HepG2 (cell line): ENCODE results near the gene ETFA. TPM values are rescaled to one million over a fixed set of nuclear protein-coding genes. Genes with fewer than 3 reads are reported as not detected.

Experiments
- ATAC-seq: fragments of 200-7000 bp; cut with Tn5 transposase; 3 replicates; pipeline ENCODE4 v1.9.1; 2020; ENCODE audit warnings: mild to moderate bottlenecking, moderate library complexity
- BruUV-seq: library from RNA; stranded (reverse); fragments of 400-500 nt; replicated peaks from 2 replicates; lab custom pipeline; 2021; lab: Mats Ljungman, UMichigan
- CTCF ChIA-PET: fragments of 300-600 bp; formaldehyde crosslinking; extraction: SDS; loops from one replicate; lab custom pipeline; 2021; ENCODE audit warnings: low total read pairs, inconsistent platforms, low intra/inter-chr PET ratio; lab: Yijun Ruan, JAX
- POLR2A ChIA-PET: fragments of 350-600 bp; sonication (Branson Sonifier 250); formaldehyde crosslinking; loops from one replicate; lab custom pipeline; 2020; ENCODE audit warnings: antibody characterized with exemption, inconsistent platforms; lab: Yijun Ruan, JAX
- DNase-seq: peaks from one replicate; pipeline ENCODE4 v3.0.0-alpha.2; 2015; ENCODE audit warnings: low spot score
- FAIRE-seq: peaks from 3 replicates; lab custom pipeline; 2011; peaks lifted over from hg19 to GRCh38; lab: Jason Lieb, UNC
- H2AFZ ChIP-seq: one replicate; pipeline ENCODE4 v1.6.1; 2011; ENCODE audit warnings: low read length, inconsistent platforms
- H3K27ac ChIP-seq: fragments of 300-600 bp; 3 replicates; pipeline ENCODE4 v1.8.0; 2011; ENCODE audit warnings: mixed run types, mild to moderate bottlenecking, mixed read lengths, low read length, inconsistent platforms; ENCODE audit not compliant: insufficient read depth; ENCODE audit errors: extremely low read length
- H3K27me3 ChIP-seq, 2 experiments: fragments of 200-600 bp in 1 of 2; 2 replicates in 1 of 2; 3 replicates in 1 of 2; pipeline versions ENCODE4 v1.6.0 to v1.8.0; 2011; ENCODE audit warnings: low read length in 2 of 2, mild to moderate bottlenecking in 2 of 2, moderate library complexity in 2 of 2, inconsistent platforms in 1 of 2; ENCODE audit not compliant: insufficient read depth in 2 of 2, control insufficient read depth in 1 of 2
- H3K36me3 ChIP-seq, 2 experiments: fragments of 200-600 bp in 1 of 2; replicated peaks in 1 of 2; 2 replicates in 1 of 2; 3 replicates in 1 of 2; pipeline versions ENCODE4 v1.5.1 to v1.8.0; 2011; ENCODE audit warnings: low read length in 2 of 2, inconsistent platforms in 1 of 2; ENCODE audit not compliant: insufficient read depth in 2 of 2, control insufficient read depth in 1 of 2
- H3K4me1 ChIP-seq: 2 replicates; pipeline ENCODE4 v1.5.1; 2012; ENCODE audit warnings: low read length, inconsistent platforms; ENCODE audit not compliant: insufficient read depth
- H3K4me2 ChIP-seq: 2 replicates; pipeline ENCODE4 v1.6.0; 2011; ENCODE audit warnings: low read depth, low read length, inconsistent platforms
- H3K4me3 ChIP-seq, 3 experiments: fragments of 200-600 bp in 1 of 3; sonication (generic), shearing (Covaris generic) in 1 of 3; replicated peaks in 1 of 3; 2 replicates each; pipeline ENCODE4 v1.5.1; 2011 to 2016; ENCODE audit warnings: low read length in 3 of 3, inconsistent platforms in 2 of 3, low read depth in 2 of 3, mild to moderate bottlenecking in 2 of 3, control low read depth in 1 of 3, mixed read lengths in 1 of 3; ENCODE audit not compliant: insufficient read depth in 1 of 3
- H3K79me2 ChIP-seq: one replicate; pipeline ENCODE4 v1.6.1; 2011; ENCODE audit warnings: low read length, inconsistent platforms; ENCODE audit not compliant: insufficient read depth
- H3K9ac ChIP-seq: 2 replicates; pipeline ENCODE4 v1.6.0; 2011; ENCODE audit warnings: mild to moderate bottlenecking, low read depth, low read length, inconsistent platforms; ENCODE audit not compliant: insufficient read depth
- H3K9me3 ChIP-seq: 2 replicates; pipeline ENCODE4 v1.5.1; 2012; ENCODE audit warnings: mild to moderate bottlenecking, low read length
- H4K20me1 ChIP-seq: 2 replicates; pipeline ENCODE4 v1.6.0; 2011; ENCODE audit warnings: inconsistent platforms, mild to moderate bottlenecking, low read length, moderate library complexity; ENCODE audit not compliant: insufficient read depth
- CEBPG ChIP-seq: IDR thresholded peaks from 2 replicates; pipeline ENCODE4 v1.6.1; 2016
- GPN1 ChIP-seq: sonication (generic); formaldehyde crosslinking; IDR thresholded peaks from 2 replicates; pipeline ENCODE4 v1.5.1; 2020; ENCODE audit warnings: missing genetic modification reagents, borderline replicate concordance
- ZBTB20 ChIP-seq: sonication (generic); formaldehyde crosslinking; IDR thresholded peaks from 2 replicates; pipeline ENCODE4 v1.8.1; 2023; ENCODE audit warnings: missing genetic modification reagents, low read depth, mild to moderate bottlenecking, borderline replicate concordance
- ZIK1 ChIP-seq: sonication (generic); formaldehyde crosslinking; IDR thresholded peaks from 2 replicates; pipeline ENCODE4 v1.5.0; 2020; ENCODE audit warnings: mild to moderate bottlenecking, low read depth, missing genetic modification reagents, borderline replicate concordance
- ZNF207 ChIP-seq: fragments of 450-650 bp; IDR thresholded peaks from 2 replicates; pipeline ENCODE4 v1.6.1; 2016; ENCODE audit warnings: antibody characterized with exemption, borderline replicate concordance
- ZNF256 ChIP-seq: sonication (generic); formaldehyde crosslinking; conservative IDR thresholded peaks from 2 replicates; pipeline ENCODE4 v1.4.0; 2020; ENCODE audit warnings: missing genetic modification reagents
- ZNF878 ChIP-seq: sonication (generic); formaldehyde crosslinking; IDR thresholded peaks from 2 replicates; pipeline ENCODE4 v1.8.1; 2023; ENCODE audit warnings: mild to moderate bottlenecking, missing genetic modification reagents, moderate library complexity
- whole genome bisulfite sequencing: methylation state at CpG from one replicate; pipeline ENCODE4 v1.1.6; 2017; ENCODE audit warnings: low lambda C conversion rate; 5-methylcytosine and 5-hydroxymethylcytosine counted together
- in situ Hi-C: cut with HindIII; loops from 2 replicates; pipeline ENCODE4 v1.10.0; 2017; ENCODE audit warnings: low pct_unique_long_range_greater_than_20kb; ENCODE audit not compliant: extremely low pct_ligation_motif_present
- intact Hi-C: fragments of 100-400 bp; cut with micrococcal nuclease; formaldehyde crosslinking; loops from one replicate; pipeline ENCODE4 v1.10.0; 2022; ENCODE audit not compliant: unreplicated experiment
- polyA plus RNA-seq, 8 experiments: library from polyadenylated mRNA; depleted of rRNA in 3 of 8; stranded (reverse) in 7 of 8; unstranded in 1 of 8; fragments of >200 nt; fragmentation: Illumina TruSeq in 4 of 8; extraction: Trizol in 4 of 8; gene quantifications; 2 replicates each; pipeline versions ENCODE4 v1.2.1 to v1.2.3, GENCODE V29; 2011 to 2016; ENCODE audit warnings: low read depth in 4 of 8, missing spikeins in 1 of 8, mixed read lengths in 1 of 8; ENCODE audit not compliant: insufficient read depth in 1 of 8
- total RNA-seq, 5 experiments: library from RNA; depleted of rRNA; stranded (reverse); fragments of >200 nt; fragmentation: Illumina TruSeq; extraction: Trizol; gene quantifications; 2 replicates each; pipeline ENCODE4 v1.2.3, GENCODE V29; 2016; ENCODE audit warnings: low read depth in 1 of 5
- TF ChIP-seq, protein P1 (sequence below): IDR thresholded peaks from 2 replicates; pipeline ENCODE4 v1.6.1; 2016; ENCODE audit warnings: low read depth, control low read depth
- TF ChIP-seq, protein P2 (sequence below): sonication (generic); formaldehyde crosslinking; IDR thresholded peaks from 2 replicates; pipeline ENCODE4 v1.9.0; 2022; ENCODE audit warnings: low read depth, missing genetic modification reagents

The ETFA gene
- total and polyA plus RNA-seq, 2 of the 13 experiments (the other 11 are each of a cell fraction or from before 2014, with no cell fraction given), result 291 to 396 TPM

DNA sequence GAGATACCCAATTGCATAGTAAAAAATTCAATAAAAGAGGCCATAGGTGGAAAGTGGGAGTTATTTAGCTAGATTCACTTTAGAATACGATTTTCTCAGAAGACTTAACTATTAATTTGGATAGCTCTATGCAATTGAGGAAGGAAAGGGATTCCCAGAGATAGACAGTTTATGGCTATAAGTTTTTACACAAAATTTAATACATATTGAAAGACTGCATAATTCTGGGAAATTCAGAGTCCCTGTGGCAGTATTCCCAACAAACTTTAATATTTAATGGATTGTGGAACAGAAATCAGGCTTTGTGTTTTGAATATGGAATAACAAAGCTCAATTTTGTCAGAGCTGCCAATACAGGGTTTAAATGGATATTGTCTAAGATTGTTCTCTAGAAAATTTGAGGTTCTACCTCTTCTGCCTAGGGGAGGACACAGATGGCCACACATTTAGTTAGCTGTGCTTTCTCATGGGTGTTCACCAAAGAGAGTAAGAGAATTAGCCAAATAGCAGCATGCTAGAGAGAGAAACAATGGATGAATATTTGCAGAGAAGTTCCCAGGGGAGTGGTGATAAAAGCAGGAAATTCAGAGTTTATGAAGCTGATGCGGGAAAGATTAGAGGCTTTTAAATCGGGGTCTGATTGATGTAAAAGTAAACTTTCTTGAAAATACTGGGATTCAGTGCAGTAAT lies 33.8 kb upstream of the ETFA start:
- Histone ChIP-seq H3K9ac (peak overlapping the region; percentile 77), H3K79me2 (no peaks in the 10 kb centered on the region), H3K4me2 (peak overlapping the region; percentile 78), H3K9me3 (no peaks in the 10 kb centered on the region), H2AFZ (no peak overlapping the region), H3K4me3 (peak overlapping the region in 1 of 3 experiments; percentile 72; a peak in 2 of 6 replicates), H3K27ac (peak overlapping the region; percentile 67), H3K4me1 (peaks cover 14% of the 10 kb centered on the region), H3K27me3 (no peaks in the 10 kb centered on the region), H4K20me1 (no peaks in the 10 kb centered on the region), H3K36me3 (peaks cover 6 to 24% of the 10 kb centered on the region in 2 experiments; a peak in 4 of 5 replicates)
- TF ChIP-seq ZBTB20 (CRISPR knock-in tag) (no peak), GPN1 (no peak), CEBPG (no peak), ZNF878 (CRISPR knock-in tag) (no peak), ZNF207 (no peak), ZIK1 (CRISPR knock-in tag) (no peak), ZNF256 (no peak)
- TF ChIP-seq, protein P1, sequence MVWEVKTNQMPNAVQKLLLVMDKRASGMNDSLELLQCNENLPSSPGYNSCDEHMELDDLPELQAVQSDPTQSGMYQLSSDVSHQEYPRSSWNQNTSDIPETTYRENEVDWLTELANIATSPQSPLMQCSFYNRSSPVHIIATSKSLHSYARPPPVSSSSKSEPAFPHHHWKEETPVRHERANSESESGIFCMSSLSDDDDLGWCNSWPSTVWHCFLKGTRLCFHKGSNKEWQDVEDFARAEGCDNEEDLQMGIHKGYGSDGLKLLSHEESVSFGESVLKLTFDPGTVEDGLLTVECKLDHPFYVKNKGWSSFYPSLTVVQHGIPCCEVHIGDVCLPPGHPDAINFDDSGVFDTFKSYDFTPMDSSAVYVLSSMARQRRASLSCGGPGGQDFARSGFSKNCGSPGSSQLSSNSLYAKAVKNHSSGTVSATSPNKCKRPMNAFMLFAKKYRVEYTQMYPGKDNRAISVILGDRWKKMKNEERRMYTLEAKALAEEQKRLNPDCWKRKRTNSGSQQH (CRISPR knock-in tag), result no peak
- TF ChIP-seq, protein P2, sequence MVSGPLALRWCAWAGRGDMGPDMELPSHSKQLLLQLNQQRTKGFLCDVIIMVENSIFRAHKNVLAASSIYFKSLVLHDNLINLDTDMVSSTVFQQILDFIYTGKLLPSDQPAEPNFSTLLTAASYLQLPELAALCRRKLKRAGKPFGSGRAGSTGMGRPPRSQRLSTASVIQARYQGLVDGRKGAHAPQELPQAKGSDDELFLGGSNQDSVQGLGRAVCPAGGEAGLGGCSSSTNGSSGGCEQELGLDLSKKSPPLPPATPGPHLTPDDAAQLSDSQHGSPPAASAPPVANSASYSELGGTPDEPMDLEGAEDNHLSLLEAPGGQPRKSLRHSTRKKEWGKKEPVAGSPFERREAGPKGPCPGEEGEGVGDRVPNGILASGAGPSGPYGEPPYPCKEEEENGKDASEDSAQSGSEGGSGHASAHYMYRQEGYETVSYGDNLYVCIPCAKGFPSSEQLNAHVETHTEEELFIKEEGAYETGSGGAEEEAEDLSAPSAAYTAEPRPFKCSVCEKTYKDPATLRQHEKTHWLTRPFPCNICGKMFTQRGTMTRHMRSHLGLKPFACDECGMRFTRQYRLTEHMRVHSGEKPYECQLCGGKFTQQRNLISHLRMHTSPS (CRISPR knock-in tag), result no peak
- WGBS, result 71% methylated on average over 3 of the region's 3 CpGs
- intact Hi-C loops, result no loop called here
- POLR2A ChIA-PET, result interaction anchor here (0.8 to 3.0 kb wide), 5 partner anchors 9 to 34 kb away, joined by 3 to 91 read pairs (median 7); partner anchors contain the start of genes ETFA and ISL2
- in situ Hi-C loops, result no loop called here
- ATAC-seq, result no peak
- CTCF ChIA-PET, result no interaction called here
- peak; percentile 8 for FAIRE-seq
- DNase-seq, result no peak
- BruUV-seq, result no TSS peak
